GM23338 (cell line): Measurements from ENCODE around the gene TNFRSF11A. TPM values are rescaled to one million over a fixed set of nuclear protein-coding genes. Genes with fewer than 3 reads are reported as not detected.

Source experiments
- ATAC-seq: fragments of 200-7000 bp; cut with Tn5 transposase; 3 replicates; pipeline ENCODE4 v1.9.1; 2020
- DNase-seq: peaks from one replicate; pipeline ENCODE4 v3.0.0-alpha.2; 2015; ENCODE audit warnings: low spot score
- H2AFZ ChIP-seq: fragments of 200-600 bp; sonication (generic); 2 replicates; pipeline ENCODE4 v1.8.0; 2016; ENCODE audit warnings: antibody characterized with exemption, mild to moderate bottlenecking, moderate library complexity
- H3F3A ChIP-seq: fragments of 200-600 bp; sonication (generic); replicated peaks from 2 replicates; pipeline ENCODE4 v1.8.0; 2017; ENCODE audit warnings: antibody characterized with exemption, mixed run types, low read depth
- H3K27ac ChIP-seq: fragments of 200-600 bp; sonication (generic); 2 replicates; pipeline ENCODE4 v1.6.1; 2016; ENCODE audit warnings: low read depth
- H3K27me3 ChIP-seq: fragments of 200-600 bp; sonication (generic); 2 replicates; pipeline ENCODE4 v1.8.0; 2016; ENCODE audit warnings: mild to moderate bottlenecking, mixed run types, moderate library complexity; ENCODE audit not compliant: insufficient read depth
- H3K36me3 ChIP-seq: fragments of 200-600 bp; sonication (generic); 2 replicates; pipeline ENCODE4 v1.8.0; 2016; ENCODE audit warnings: mild to moderate bottlenecking; ENCODE audit not compliant: insufficient read depth
- H3K4me1 ChIP-seq: fragments of 200-600 bp; sonication (generic); 2 replicates; pipeline ENCODE4 v1.8.0; 2016; ENCODE audit warnings: mild to moderate bottlenecking, moderate library complexity; ENCODE audit not compliant: insufficient read depth
- H3K4me2 ChIP-seq: fragments of 200-600 bp; sonication (generic); 2 replicates; pipeline ENCODE4 v1.7.1; 2017; ENCODE audit warnings: mixed run types
- H3K4me3 ChIP-seq: fragments of 200-600 bp; sonication (generic); 2 replicates; pipeline ENCODE4 v1.6.1; 2016; ENCODE audit warnings: mixed run types
- H3K79me2 ChIP-seq: fragments of 200-600 bp; sonication (generic); replicated peaks from 2 replicates; pipeline ENCODE4 v1.8.0; 2017; ENCODE audit warnings: mild to moderate bottlenecking; ENCODE audit not compliant: insufficient read depth
- H3K9me2 ChIP-seq: fragments of 200-600 bp; sonication (generic); 2 replicates; pipeline ENCODE4 v1.8.0; 2017; ENCODE audit not compliant: insufficient read depth
- H4K20me1 ChIP-seq: fragments of 200-600 bp; sonication (generic); replicated peaks from 2 replicates; pipeline ENCODE4 v1.8.0; 2017; ENCODE audit warnings: mild to moderate bottlenecking; ENCODE audit not compliant: insufficient read depth
- H3K27ac Mint-ChIP-seq: 2 replicates; pipeline ENCODE4 v1.8.0; 2020; ENCODE audit warnings: inconsistent platforms, mild to moderate bottlenecking, moderate library complexity, mixed read lengths
- H3K27me3 Mint-ChIP-seq: 3 replicates; pipeline ENCODE4 v1.8.0; 2022; ENCODE audit warnings: low read depth, mild to moderate bottlenecking, moderate library complexity, mixed read lengths, inconsistent platforms; ENCODE audit not compliant: insufficient read depth, poor library complexity
- H3K36me3 Mint-ChIP-seq: 3 replicates; pipeline ENCODE4 v1.8.0; 2021; ENCODE audit warnings: low read depth, mild to moderate bottlenecking, inconsistent platforms, moderate library complexity, mixed read lengths
- H3K4me1 Mint-ChIP-seq: 3 replicates; pipeline ENCODE4 v1.8.0; 2020; ENCODE audit warnings: mild to moderate bottlenecking, inconsistent platforms, mixed read lengths
- H3K4me3 Mint-ChIP-seq: 3 replicates; pipeline ENCODE4 v1.8.0; 2021; ENCODE audit warnings: moderate library complexity, mild to moderate bottlenecking, inconsistent platforms, mixed read lengths
- H3K9me3 Mint-ChIP-seq: 3 replicates; pipeline ENCODE4 v1.8.0; 2020; ENCODE audit warnings: moderate library complexity, mild to moderate bottlenecking, inconsistent platforms, mixed read lengths
- EZH2 ChIP-seq: fragments of 200-600 bp; sonication (generic); IDR thresholded peaks from one replicate; pipeline ENCODE4 v1.8.0; 2017; ENCODE audit warnings: antibody characterized with exemption, mild to moderate bottlenecking, low read depth; ENCODE audit not compliant: unreplicated experiment
- EZH2phosphoT487 ChIP-seq: fragments of 200-600 bp; sonication (generic); IDR thresholded peaks from one replicate; pipeline ENCODE4 v1.8.1; 2018; ENCODE audit warnings: antibody characterized with exemption; ENCODE audit not compliant: unreplicated experiment
- JUNB ChIP-seq: IDR thresholded peaks from one replicate; pipeline ENCODE4 v1.6.1; 2016; ENCODE audit warnings: antibody characterized with exemption; ENCODE audit not compliant: unreplicated experiment
- NANOG ChIP-seq: IDR thresholded peaks from 2 replicates; pipeline ENCODE4 v1.6.1; 2016; ENCODE audit warnings: antibody characterized with exemption, borderline replicate concordance
- POLR2AphosphoS5 ChIP-seq: IDR thresholded peaks from 2 replicates; pipeline ENCODE4 v1.6.1; 2016; ENCODE audit warnings: antibody characterized with exemption, low read depth
- STAT1 ChIP-seq: IDR thresholded peaks from one replicate; pipeline ENCODE4 v1.6.1; 2016; ENCODE audit warnings: antibody characterized with exemption; ENCODE audit not compliant: unreplicated experiment
- ZNF114 ChIP-seq: fragments of 250-450 bp; sonication (Bioruptor Pico); IDR thresholded peaks from 2 replicates; pipeline ENCODE4 v1.5.0; 2020; ENCODE audit warnings: mild to moderate bottlenecking, moderate library complexity
- polyA plus RNA-seq: library from polyadenylated mRNA; unstranded; fragments of >200 nt; fragmentation: Nextera tagmentation; extraction: Ambion mirVana; gene quantifications from 2 replicates; pipeline ENCODE4 v1.2.1, GENCODE V29; 2016
- total RNA-seq: library from RNA; depleted of rRNA; stranded (reverse); fragments of >200 nt; shearing (Covaris generic); gene quantifications from 2 replicates; pipeline ENCODE4 v1.2.3, GENCODE V29; 2014
- TF ChIP-seq, protein P1 (sequence below): IDR thresholded peaks from 2 replicates; pipeline ENCODE4 v1.6.1; 2016; ENCODE audit warnings: antibody characterized with exemption
- TF ChIP-seq, protein P2 (sequence below): IDR thresholded peaks from one replicate; pipeline ENCODE4 v1.6.1; 2018; ENCODE audit warnings: antibody characterized with exemption; ENCODE audit not compliant: unreplicated experiment

The TNFRSF11A gene
- total and polyA plus RNA-seq, 2 experiments from 2014 or later: 3.8 to 7.3 TPM

DNA sequence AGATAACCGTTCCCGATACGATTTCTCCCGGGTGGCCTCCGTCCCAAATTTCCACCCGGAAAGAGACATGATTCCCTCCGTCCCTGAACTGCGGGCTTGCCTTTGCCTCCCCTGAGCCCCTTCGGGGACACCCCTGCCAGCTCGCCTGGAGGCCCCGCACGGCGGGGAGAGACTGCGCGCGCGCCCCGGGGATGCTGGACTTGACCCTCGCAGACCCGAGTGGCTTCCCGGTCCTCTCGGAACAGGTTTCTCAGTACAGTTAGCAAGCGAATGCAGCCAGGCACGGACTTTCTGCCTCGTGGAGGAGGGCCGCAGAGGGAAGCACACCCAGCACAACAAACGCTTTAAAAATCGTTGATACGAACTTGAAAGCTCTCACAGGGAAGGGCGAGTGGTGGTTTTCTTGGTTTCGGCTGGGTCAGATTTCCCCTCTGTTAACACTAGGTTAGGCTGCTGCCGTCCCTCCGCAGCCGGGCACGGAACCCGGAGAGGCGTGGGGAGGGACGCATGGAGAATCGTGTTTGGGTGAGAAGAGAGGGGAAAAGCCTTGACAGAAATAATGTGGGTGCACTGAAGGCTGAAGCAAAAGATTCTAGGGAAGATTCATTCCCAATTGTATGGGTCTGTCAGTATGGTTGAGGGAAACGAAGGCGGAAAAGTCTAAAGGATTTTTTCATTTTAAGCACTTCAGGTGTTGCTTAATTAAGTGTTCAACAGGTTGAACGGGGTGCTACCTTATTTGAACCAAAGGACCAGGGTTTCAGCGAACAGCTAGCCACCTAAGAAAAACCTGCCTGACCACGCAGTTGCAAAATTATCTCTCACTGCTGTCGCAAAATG is 916 bp downstream of the TNFRSF11A start:
- H3K4me1 Mint-ChIP-seq: peaks cover 67% of the 10 kb centered on the region
- H3K4me3 Mint-ChIP-seq: peak overlapping the region; percentile 90
- H3K27me3 Mint-ChIP-seq: peaks cover 34% of the 10 kb centered on the region
- Histone ChIP-seq H3K9me2 (no peaks in the 10 kb centered on the region), H2AFZ (peak overlapping the region; percentile 93), H3K36me3 (no peaks in the 10 kb centered on the region), H3K4me3 (peak overlapping the region; percentile 87), H4K20me1 (peaks cover 8% of the 10 kb centered on the region), H3F3A (peaks cover 8% of the 10 kb centered on the region), H3K79me2 (peaks cover 41% of the 10 kb centered on the region), H3K4me2 (peak overlapping the region; percentile 95), H3K27ac (no peak overlapping the region), H3K27me3 (peaks cover 34% of the 10 kb centered on the region), H3K4me1 (peaks cover 47% of the 10 kb centered on the region)
- ATAC-seq: peak; percentile 9
- H3K27ac Mint-ChIP-seq: no peak overlapping the region
- H3K9me3 Mint-ChIP-seq: no peaks in the 10 kb centered on the region
- no peaks in the 10 kb centered on the region for H3K36me3 Mint-ChIP-seq
- TF ChIP-seq, protein P1, sequence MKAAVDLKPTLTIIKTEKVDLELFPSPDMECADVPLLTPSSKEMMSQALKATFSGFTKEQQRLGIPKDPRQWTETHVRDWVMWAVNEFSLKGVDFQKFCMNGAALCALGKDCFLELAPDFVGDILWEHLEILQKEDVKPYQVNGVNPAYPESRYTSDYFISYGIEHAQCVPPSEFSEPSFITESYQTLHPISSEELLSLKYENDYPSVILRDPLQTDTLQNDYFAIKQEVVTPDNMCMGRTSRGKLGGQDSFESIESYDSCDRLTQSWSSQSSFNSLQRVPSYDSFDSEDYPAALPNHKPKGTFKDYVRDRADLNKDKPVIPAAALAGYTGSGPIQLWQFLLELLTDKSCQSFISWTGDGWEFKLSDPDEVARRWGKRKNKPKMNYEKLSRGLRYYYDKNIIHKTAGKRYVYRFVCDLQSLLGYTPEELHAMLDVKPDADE: no peak
- TF ChIP-seq ZNF114 (CRISPR knock-in tag): no peak
- TF ChIP-seq NANOG: no peak
- TF ChIP-seq EZH2: peak; percentile 8
- DNase-seq: peak; percentile 59

DNA sequence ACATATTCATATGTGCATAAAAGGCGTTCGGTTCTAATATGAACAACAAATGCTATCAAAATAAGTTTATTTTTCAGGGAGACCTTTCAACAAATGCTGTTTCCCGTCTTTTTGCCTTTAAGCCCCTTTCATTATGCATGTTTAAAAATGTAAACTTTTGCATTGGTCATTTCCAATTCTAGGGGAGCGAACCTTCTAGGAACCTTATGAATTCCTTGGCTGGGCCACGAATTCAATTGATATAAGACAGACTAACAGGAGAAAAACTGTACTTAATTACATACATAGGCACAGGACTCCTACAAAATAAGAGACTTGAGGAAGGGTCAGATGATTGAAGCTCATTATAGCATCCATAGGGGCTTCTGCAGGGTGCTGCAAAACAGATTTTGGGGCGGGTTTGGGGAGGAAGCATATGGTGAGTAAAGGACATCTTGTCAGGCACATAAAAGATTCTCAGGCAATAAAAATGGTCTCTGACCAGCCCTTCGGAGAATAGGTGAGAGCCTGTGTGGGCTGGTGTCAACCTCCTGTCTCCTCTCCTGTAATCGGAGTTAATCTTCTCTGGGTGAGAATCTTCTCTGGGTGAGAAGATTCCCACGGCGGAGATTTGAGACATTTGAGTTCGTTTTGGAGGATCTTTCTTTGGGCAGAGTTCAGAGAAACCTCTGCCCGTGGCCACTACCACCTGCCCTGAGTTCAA is 1.7 kb downstream of the TNFRSF11A start:
- peaks cover 47% of the 10 kb centered on the region for H3K4me1 ChIP-seq
- no peak for DNase-seq
- no peak overlapping the region for H2AFZ ChIP-seq
- peaks cover 8% of the 10 kb centered on the region for H3F3A ChIP-seq
- H3K79me2 ChIP-seq: peaks cover 45% of the 10 kb centered on the region
- peaks cover 34% of the 10 kb centered on the region for H3K27me3 ChIP-seq
- peaks cover 37% of the 10 kb centered on the region for H3K27me3 Mint-ChIP-seq
- no peak for ATAC-seq
- H3K4me1 Mint-ChIP-seq: peaks cover 68% of the 10 kb centered on the region
- no peak overlapping the region for H3K27ac Mint-ChIP-seq
- TF ChIP-seq ZNF114 (CRISPR knock-in tag) (no peak), POLR2AphosphoS5 (no peak), JUNB (no peak)
- no peaks in the 10 kb centered on the region for H3K9me2 ChIP-seq
- H3K27ac ChIP-seq: no peak overlapping the region
- H4K20me1 ChIP-seq: peaks cover 8% of the 10 kb centered on the region
- H3K36me3 ChIP-seq: no peaks in the 10 kb centered on the region
- peak overlapping the region; percentile 95 for H3K4me2 ChIP-seq
- no peaks in the 10 kb centered on the region for H3K36me3 Mint-ChIP-seq
- H3K4me3 Mint-ChIP-seq: peak overlapping the region; percentile 90
- H3K4me3 ChIP-seq: peak overlapping the region; percentile 87
- H3K9me3 Mint-ChIP-seq: no peaks in the 10 kb centered on the region

DNA sequence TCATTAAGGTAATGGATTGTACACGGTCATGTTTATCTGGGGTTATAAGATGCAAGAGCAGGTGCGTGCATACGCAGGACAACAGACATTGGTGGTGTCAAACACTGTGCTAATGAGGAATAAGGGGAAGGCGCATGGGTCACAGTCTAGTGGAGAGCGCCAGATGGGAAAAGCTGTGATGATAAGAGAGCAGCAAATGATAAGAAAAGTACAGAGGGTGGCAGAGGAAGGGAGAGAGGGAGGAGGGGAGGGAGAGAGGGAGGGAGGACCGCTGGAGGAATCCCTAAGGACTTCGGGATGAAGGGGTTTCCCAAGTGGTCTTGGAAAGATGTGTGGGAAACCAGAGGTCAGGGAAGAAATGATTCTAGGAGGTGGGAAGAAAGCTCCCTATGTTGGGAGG is 2.9 kb downstream of the TNFRSF11A start:
- H3F3A ChIP-seq: peaks cover 8% of the 10 kb centered on the region
- no peak overlapping the region for H3K27ac ChIP-seq
- H3K36me3 ChIP-seq: no peaks in the 10 kb centered on the region
- H4K20me1 ChIP-seq: peaks cover 8% of the 10 kb centered on the region
- Mint-ChIP-seq H3K4me1 (peaks cover 65% of the 10 kb centered on the region), H3K4me3 (no peak overlapping the region), H3K9me3 (no peaks in the 10 kb centered on the region), H3K27ac (no peak overlapping the region), H3K27me3 (peaks cover 37% of the 10 kb centered on the region), H3K36me3 (no peaks in the 10 kb centered on the region)
- H3K4me1 ChIP-seq: peaks cover 47% of the 10 kb centered on the region
- H3K9me2 ChIP-seq: no peaks in the 10 kb centered on the region
- H3K4me3 ChIP-seq: no peak overlapping the region
- peaks cover 51% of the 10 kb centered on the region for H3K79me2 ChIP-seq
- H2AFZ ChIP-seq: no peak overlapping the region
- DNase-seq (no peak), ATAC-seq (no peak)
- H3K4me2 ChIP-seq: no peak overlapping the region
- H3K27me3 ChIP-seq: peaks cover 34% of the 10 kb centered on the region
- TF ChIP-seq, protein P2, sequence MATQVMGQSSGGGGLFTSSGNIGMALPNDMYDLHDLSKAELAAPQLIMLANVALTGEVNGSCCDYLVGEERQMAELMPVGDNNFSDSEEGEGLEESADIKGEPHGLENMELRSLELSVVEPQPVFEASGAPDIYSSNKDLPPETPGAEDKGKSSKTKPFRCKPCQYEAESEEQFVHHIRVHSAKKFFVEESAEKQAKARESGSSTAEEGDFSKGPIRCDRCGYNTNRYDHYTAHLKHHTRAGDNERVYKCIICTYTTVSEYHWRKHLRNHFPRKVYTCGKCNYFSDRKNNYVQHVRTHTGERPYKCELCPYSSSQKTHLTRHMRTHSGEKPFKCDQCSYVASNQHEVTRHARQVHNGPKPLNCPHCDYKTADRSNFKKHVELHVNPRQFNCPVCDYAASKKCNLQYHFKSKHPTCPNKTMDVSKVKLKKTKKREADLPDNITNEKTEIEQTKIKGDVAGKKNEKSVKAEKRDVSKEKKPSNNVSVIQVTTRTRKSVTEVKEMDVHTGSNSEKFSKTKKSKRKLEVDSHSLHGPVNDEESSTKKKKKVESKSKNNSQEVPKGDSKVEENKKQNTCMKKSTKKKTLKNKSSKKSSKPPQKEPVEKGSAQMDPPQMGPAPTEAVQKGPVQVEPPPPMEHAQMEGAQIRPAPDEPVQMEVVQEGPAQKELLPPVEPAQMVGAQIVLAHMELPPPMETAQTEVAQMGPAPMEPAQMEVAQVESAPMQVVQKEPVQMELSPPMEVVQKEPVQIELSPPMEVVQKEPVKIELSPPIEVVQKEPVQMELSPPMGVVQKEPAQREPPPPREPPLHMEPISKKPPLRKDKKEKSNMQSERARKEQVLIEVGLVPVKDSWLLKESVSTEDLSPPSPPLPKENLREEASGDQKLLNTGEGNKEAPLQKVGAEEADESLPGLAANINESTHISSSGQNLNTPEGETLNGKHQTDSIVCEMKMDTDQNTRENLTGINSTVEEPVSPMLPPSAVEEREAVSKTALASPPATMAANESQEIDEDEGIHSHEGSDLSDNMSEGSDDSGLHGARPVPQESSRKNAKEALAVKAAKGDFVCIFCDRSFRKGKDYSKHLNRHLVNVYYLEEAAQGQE: no peak
- no peak for TF ChIP-seq EZH2phosphoT487
- TF ChIP-seq EZH2: no peak
- no peak for TF ChIP-seq POLR2AphosphoS5
- TF ChIP-seq STAT1: no peak
